ENCODE measurements around the gene RBMS1.

RBMS1 gene

GRCh38 chr2:160353166-160353565 lies 140.4 kb downstream of the RBMS1 start:
- Histone ChIP-seq H3K4me3 (ENCODE audit: low read length) (no peak overlapping the region), H2AFZ (ENCODE audit: low read depth, low read length) (no peak overlapping the region), H3K27ac (ENCODE audit: low read length) (no peak overlapping the region), H3K4me2 (ENCODE audit: low read length) (no peak overlapping the region), H3K79me2 (ENCODE audit: low read length) (no peaks in the 10 kb centered on the region), H3K27me3 (ENCODE audit: low read depth, low read length) (no peaks in the 10 kb centered on the region), H4K20me1 (ENCODE audit: insufficient read depth, low read length) (no peaks in the 10 kb centered on the region), H3K9ac (ENCODE audit: low read length) (no peak overlapping the region), H3K36me3 (replicated peaks; ENCODE audit: low read depth, low read length) (no peaks in the 10 kb centered on the region), H3K4me1 (ENCODE audit: low read length) (peaks cover 7% of the 10 kb centered on the region), H3K9me3 (ENCODE audit: insufficient read depth, low read length) (no peaks in the 10 kb centered on the region)
- TF ChIP-seq EZH2phosphoT487 (IDR thresholded peaks at IDR 0.05; ENCODE audit: low read depth) (no peak), CTCF (IDR thresholded peaks at IDR 0.05; ENCODE audit: low read depth, low read length) (peak; percentile 45)

GRCh38 chr2:160352500-160352899 lies 141.1 kb downstream of the RBMS1 start:
- Histone ChIP-seq H3K36me3 (replicated peaks; ENCODE audit: low read depth, low read length) (no peaks in the 10 kb centered on the region), H3K4me2 (ENCODE audit: low read length) (no peak overlapping the region), H3K27me3 (ENCODE audit: low read depth, low read length) (no peaks in the 10 kb centered on the region), H2AFZ (ENCODE audit: low read depth, low read length) (no peak overlapping the region), H3K27ac (ENCODE audit: low read length) (no peak overlapping the region), H3K4me1 (ENCODE audit: low read length) (peaks cover 7% of the 10 kb centered on the region), H3K79me2 (ENCODE audit: low read length) (no peaks in the 10 kb centered on the region), H3K9me3 (ENCODE audit: insufficient read depth, low read length) (no peaks in the 10 kb centered on the region), H3K9ac (ENCODE audit: low read length) (no peak overlapping the region), H4K20me1 (ENCODE audit: insufficient read depth, low read length) (no peaks in the 10 kb centered on the region), H3K4me3 (ENCODE audit: low read length) (no peak overlapping the region)
- TF ChIP-seq CTCF (IDR thresholded peaks at IDR 0.05; ENCODE audit: low read depth, low read length) (no peak), EZH2phosphoT487 (IDR thresholded peaks at IDR 0.05; ENCODE audit: low read depth) (no peak)

- TF ChIP-seq EZH2phosphoT487 (IDR thresholded peaks at IDR 0.05; ENCODE audit: low read depth) (no peak), CTCF (IDR thresholded peaks at IDR 0.05; ENCODE audit: low read depth, low read length) (no peak)
- Histone ChIP-seq H3K27ac (ENCODE audit: low read length) (no peak overlapping the region), H3K4me1 (ENCODE audit: low read length) (peaks cover 7% of the 10 kb centered on the region), H3K9ac (ENCODE audit: low read length) (no peak overlapping the region), H3K4me3 (ENCODE audit: low read length) (no peak overlapping the region), H3K4me2 (ENCODE audit: low read length) (no peak overlapping the region), H3K9me3 (ENCODE audit: insufficient read depth, low read length) (no peaks in the 10 kb centered on the region), H3K79me2 (ENCODE audit: low read length) (no peaks in the 10 kb centered on the region), H4K20me1 (ENCODE audit: insufficient read depth, low read length) (no peaks in the 10 kb centered on the region), H2AFZ (ENCODE audit: low read depth, low read length) (no peak overlapping the region), H3K27me3 (ENCODE audit: low read depth, low read length) (no peaks in the 10 kb centered on the region), H3K36me3 (replicated peaks; ENCODE audit: low read depth, low read length) (no peaks in the 10 kb centered on the region)
Measured at GRCh38 chr2:160351956-160352355, 141.7 kb downstream of the RBMS1 start.

GRCh38 chr2:160349306-160349705 lies 144.3 kb downstream of the RBMS1 start:
- Histone ChIP-seq H3K79me2 (ENCODE audit: low read length) (no peaks in the 10 kb centered on the region), H3K9ac (ENCODE audit: low read length) (no peak overlapping the region), H3K27ac (ENCODE audit: low read length) (no peak overlapping the region), H3K36me3 (replicated peaks; ENCODE audit: low read depth, low read length) (no peaks in the 10 kb centered on the region), H3K9me3 (ENCODE audit: insufficient read depth, low read length) (no peaks in the 10 kb centered on the region), H3K4me3 (ENCODE audit: low read length) (no peak overlapping the region), H3K4me2 (ENCODE audit: low read length) (no peak overlapping the region), H3K4me1 (ENCODE audit: low read length) (peaks cover 11% of the 10 kb centered on the region), H4K20me1 (ENCODE audit: insufficient read depth, low read length) (no peaks in the 10 kb centered on the region), H2AFZ (ENCODE audit: low read depth, low read length) (no peak overlapping the region), H3K27me3 (ENCODE audit: low read depth, low read length) (no peaks in the 10 kb centered on the region)
- TF ChIP-seq EZH2phosphoT487 (IDR thresholded peaks at IDR 0.05; ENCODE audit: low read depth) (no peak), CTCF (IDR thresholded peaks at IDR 0.05; ENCODE audit: low read depth, low read length) (no peak)

Data from OCI-LY3 (cell line).